Measurements from ENCODE around the gene CNTNAP2. TPM values are rescaled to one million over a fixed set of nuclear protein-coding genes. Genes with fewer than 3 reads are reported as not detected.

The CNTNAP2 gene
- total RNA-seq, 1 donor from 2014 or later, result 2.2 TPM

DNA sequence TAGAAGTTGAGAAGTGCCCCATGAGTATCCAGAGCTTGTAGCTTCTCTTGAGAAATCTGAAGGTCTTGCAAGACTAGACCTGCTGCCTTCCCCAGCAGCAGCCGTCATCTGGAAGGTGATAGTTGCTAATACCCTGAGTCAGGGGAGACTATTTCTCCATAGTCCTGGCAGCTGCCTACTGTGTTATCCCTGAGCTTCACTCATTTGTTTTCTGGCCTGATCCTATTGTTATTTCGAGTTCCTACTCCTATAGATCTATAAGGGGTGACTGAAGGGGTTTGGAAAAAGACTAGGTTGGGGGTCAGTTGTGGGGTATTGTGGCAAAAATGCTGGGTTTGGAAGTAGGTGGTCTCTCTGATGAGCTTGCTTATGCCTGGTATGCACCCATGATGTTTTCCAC is 297.8 kb downstream of the CNTNAP2 start:
- no peak overlapping the region for H3K27ac ChIP-seq
- no peaks in the 10 kb centered on the region for H3K9me3 ChIP-seq
- TF ChIP-seq CTCF (IDR thresholded peaks at IDR 0.05) (no peak), POLR2AphosphoS5 (IDR thresholded peaks at IDR 0.05; ENCODE audit: insufficient read depth in 1 of 2, low read depth in 1 of 2) (no peak), POLR2A (IDR thresholded peaks at IDR 0.05) (no peak)
- H3K36me3 ChIP-seq, result no peaks in the 10 kb centered on the region
- no peak overlapping the region for H3K4me3 ChIP-seq
- H3K27me3 ChIP-seq, result no peaks in the 10 kb centered on the region
- no peaks in the 10 kb centered on the region for H3K4me1 ChIP-seq
- intact Hi-C loops (cut with DNase I), result no loop called here
- DNase-seq (ENCODE audit: extremely low spot score in 2 of 2), result no peak

DNA sequence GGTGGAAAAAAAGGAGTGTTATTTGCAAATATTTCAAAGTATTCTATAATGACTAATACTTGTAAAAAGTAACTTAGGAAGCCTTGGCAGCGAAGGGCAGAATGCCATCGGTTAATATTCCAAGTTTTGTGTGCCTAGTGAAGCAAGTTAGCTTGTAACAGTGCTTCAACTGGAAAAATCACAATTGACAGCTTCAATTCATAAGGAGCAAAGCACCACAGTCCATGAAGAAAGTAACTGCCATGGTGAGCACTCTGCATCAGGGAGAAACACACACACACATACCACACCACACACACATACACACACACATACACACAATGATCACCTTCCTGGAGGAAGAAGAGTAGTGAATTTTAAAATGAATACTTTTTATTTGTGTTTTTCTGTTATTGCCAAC is 298.3 kb downstream of the CNTNAP2 start:
- intact Hi-C loops (cut with DNase I), result no loop called here
- no peaks in the 10 kb centered on the region for H3K9me3 ChIP-seq
- H3K4me3 ChIP-seq, result no peak overlapping the region
- H3K27me3 ChIP-seq, result no peaks in the 10 kb centered on the region
- H3K4me1 ChIP-seq, result no peaks in the 10 kb centered on the region
- no peak overlapping the region for H3K27ac ChIP-seq
- H3K36me3 ChIP-seq, result no peaks in the 10 kb centered on the region
- TF ChIP-seq POLR2AphosphoS5 (IDR thresholded peaks at IDR 0.05; ENCODE audit: insufficient read depth in 1 of 2, low read depth in 1 of 2), result no peak
- no peak for DNase-seq (ENCODE audit: extremely low spot score in 2 of 2)

GRCh38 chr7:146417176-146417575 is 300.6 kb downstream of the CNTNAP2 start:
- TF ChIP-seq CTCF (IDR thresholded peaks at IDR 0.05) (no peak), POLR2AphosphoS5 (IDR thresholded peaks at IDR 0.05; ENCODE audit: insufficient read depth in 1 of 2, low read depth in 1 of 2) (no peak), POLR2A (IDR thresholded peaks at IDR 0.05) (no peak)
- Histone ChIP-seq H3K27me3 (no peaks in the 10 kb centered on the region), H3K4me1 (no peaks in the 10 kb centered on the region), H3K4me3 (no peak overlapping the region), H3K27ac (no peak overlapping the region), H3K9me3 (no peaks in the 10 kb centered on the region), H3K36me3 (no peaks in the 10 kb centered on the region)
- no peak for DNase-seq (ENCODE audit: extremely low spot score in 2 of 2)
- intact Hi-C loops (cut with DNase I), result no loop called here

- H3K27ac ChIP-seq, result no peak overlapping the region
- H3K4me3 ChIP-seq, result no peak overlapping the region
- intact Hi-C loops (cut with DNase I), result no loop called here
- no peaks in the 10 kb centered on the region for H3K27me3 ChIP-seq
- no peak for DNase-seq (ENCODE audit: extremely low spot score in 2 of 2)
- H3K9me3 ChIP-seq, result no peaks in the 10 kb centered on the region
- TF ChIP-seq POLR2AphosphoS5 (IDR thresholded peaks at IDR 0.05; ENCODE audit: insufficient read depth in 1 of 2, low read depth in 1 of 2), result no peak
- TF ChIP-seq CTCF (IDR thresholded peaks at IDR 0.05), result no peak
- TF ChIP-seq POLR2A (IDR thresholded peaks at IDR 0.05), result no peak
- no peaks in the 10 kb centered on the region for H3K4me1 ChIP-seq
- H3K36me3 ChIP-seq, result no peaks in the 10 kb centered on the region
Observed at GRCh38 chr7:146423446-146423845, 306.8 kb downstream of the CNTNAP2 start.

- Histone ChIP-seq H3K4me1 (no peaks in the 10 kb centered on the region), H3K36me3 (no peaks in the 10 kb centered on the region), H3K27ac (no peak overlapping the region), H3K4me3 (no peak overlapping the region), H3K9me3 (no peaks in the 10 kb centered on the region), H3K27me3 (no peaks in the 10 kb centered on the region)
- TF ChIP-seq POLR2AphosphoS5 (IDR thresholded peaks at IDR 0.05; ENCODE audit: insufficient read depth in 1 of 2, low read depth in 1 of 2) (no peak), POLR2A (IDR thresholded peaks at IDR 0.05) (no peak), CTCF (IDR thresholded peaks at IDR 0.05) (no peak)
- intact Hi-C loops (cut with DNase I), result no loop called here
- DNase-seq (ENCODE audit: extremely low spot score in 2 of 2), result no peak
Observed at GRCh38 chr7:146424084-146424483, 307.5 kb downstream of the CNTNAP2 start.

DNA sequence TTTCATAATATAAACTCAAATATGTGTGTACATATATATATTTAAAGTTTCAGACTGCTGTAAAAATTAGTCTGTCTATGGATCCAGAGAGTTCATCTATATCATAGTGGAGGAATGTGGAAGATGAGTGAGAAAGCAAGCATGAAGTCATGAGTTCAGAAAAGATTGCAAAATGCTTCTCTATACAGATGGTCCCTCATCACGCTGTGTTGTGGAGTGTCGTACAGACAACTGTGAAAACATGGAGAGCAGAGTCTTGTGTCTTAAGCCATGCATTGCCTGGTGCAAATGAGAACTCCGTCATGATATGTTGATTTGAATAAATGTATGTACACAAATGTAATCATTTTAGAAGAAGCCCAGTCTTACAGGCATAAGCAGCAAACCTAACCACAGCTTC is 316.9 kb downstream of the CNTNAP2 start:
- H3K36me3 ChIP-seq, result no peaks in the 10 kb centered on the region
- H3K9me3 ChIP-seq, result no peaks in the 10 kb centered on the region
- no peak for DNase-seq (ENCODE audit: extremely low spot score in 2 of 2)
- intact Hi-C loops (cut with DNase I), result no loop called here
- H3K4me1 ChIP-seq, result no peaks in the 10 kb centered on the region
- no peak for TF ChIP-seq POLR2A (IDR thresholded peaks at IDR 0.05)
- TF ChIP-seq CTCF (IDR thresholded peaks at IDR 0.05), result no peak
- no peak for TF ChIP-seq POLR2AphosphoS5 (IDR thresholded peaks at IDR 0.05; ENCODE audit: insufficient read depth in 1 of 2, low read depth in 1 of 2)
- no peak overlapping the region for H3K4me3 ChIP-seq
- H3K27ac ChIP-seq, result no peak overlapping the region
- H3K27me3 ChIP-seq, result no peaks in the 10 kb centered on the region
